K562 (cell line): ENCODE data around the gene ZNF124. TPM values are rescaled to one million over a fixed set of nuclear protein-coding genes. Genes with fewer than 3 reads are reported as not detected.

Experiments used
- BRCA1 ChIP-seq, 2 experiments: fragments of 450-650 bp in 1 of 2; sonication (generic) in 1 of 2; formaldehyde crosslinking in 1 of 2; IDR thresholded peaks; 2 replicates each; pipeline versions ENCODE4 v1.5.0 to v1.6.1; 2017 to 2020; ENCODE audit warnings: mild to moderate bottlenecking in 1 of 2, missing genetic modification reagents in 1 of 2
- CBFA2T2 ChIP-seq: fragments of 450-650 bp; conservative IDR thresholded peaks from 2 replicates; pipeline ENCODE4 v1.6.1; 2017; ENCODE audit warnings: mild to moderate bottlenecking
- COPS2 ChIP-seq: fragments of 450-650 bp; conservative IDR thresholded peaks from 2 replicates; pipeline ENCODE4 v1.6.1; 2016; ENCODE audit warnings: mild to moderate bottlenecking, moderate library complexity
- FOS ChIP-seq: IDR thresholded peaks from 3 replicates; pipeline ENCODE4 v1.6.1; 2011; ENCODE audit not compliant: insufficient read length; ENCODE audit errors: extremely low read depth
- FOXA3 ChIP-seq, 2 experiments: fragments of 450-650 bp in 1 of 2; sonication (generic) in 1 of 2; formaldehyde crosslinking; IDR thresholded peaks in 1 of 2; conservative IDR thresholded peaks in 1 of 2; 2 replicates each; pipeline versions ENCODE4 v1.4.0 to v1.8.0; 2020 to 2022; ENCODE audit warnings: mild to moderate bottlenecking in 2 of 2, missing genetic modification reagents in 1 of 2
- HNRNPK ChIP-seq: fragments of 200-400 bp; formaldehyde crosslinking; IDR thresholded peaks from one replicate; pipeline ENCODE4 v1.6.1; 2018; ENCODE audit warnings: mild to moderate bottlenecking, low read depth, low read length; ENCODE audit not compliant: poor library complexity, severe bottlenecking
- MAFF ChIP-seq: IDR thresholded peaks from 2 replicates; pipeline ENCODE4 v1.6.1; 2012; ENCODE audit warnings: low read length, improper control_type of control experiment
- MEF2D ChIP-seq: conservative IDR thresholded peaks from 2 replicates; pipeline ENCODE4 v1.6.1; 2016; ENCODE audit warnings: low read depth, missing genetic modification characterization, missing compliant biosample characterization
- NEUROD1 ChIP-seq: fragments of 150-350 bp; IDR thresholded peaks from 2 replicates; pipeline ENCODE4 v1.6.1; 2014; ENCODE audit warnings: borderline replicate concordance, low read length, low read depth; ENCODE audit not compliant: partially characterized antibody
- NFE2 ChIP-seq: IDR thresholded peaks from 2 replicates; pipeline ENCODE4 v1.6.1; 2014; ENCODE audit warnings: antibody characterized with exemption, low read depth
- NR2F6 ChIP-seq: fragments of 450-650 bp; formaldehyde crosslinking; IDR thresholded peaks from 2 replicates; pipeline ENCODE4 v1.4.0; 2020; ENCODE audit warnings: mild to moderate bottlenecking
- POLR2A ChIP-seq: fragments of 450-650 bp; conservative IDR thresholded peaks from 2 replicates; pipeline ENCODE4 v1.6.1; 2016
- POLR3A ChIP-seq: IDR thresholded peaks from 2 replicates; pipeline ENCODE4 v1.6.1; 2011; ENCODE audit warnings: borderline replicate concordance, mild to moderate bottlenecking, moderate library complexity; ENCODE audit not compliant: insufficient read length, insufficient read depth; ENCODE audit errors: extremely low read depth
- PTBP1 ChIP-seq: fragments of 200-400 bp; formaldehyde crosslinking; IDR thresholded peaks from 2 replicates; pipeline ENCODE4 v1.6.1; 2017; ENCODE audit warnings: low read depth, low read length
- SRF ChIP-seq, 2 experiments: fragments of 250-450, 450-650 bp in 1 of 2; sonication (Bioruptor Pico) in 1 of 2; sonication (generic) in 1 of 2; formaldehyde crosslinking; IDR thresholded peaks; 2 replicates each; pipeline versions ENCODE4 v1.5.0 to v1.5.1; 2020 to 2022; ENCODE audit warnings: mild to moderate bottlenecking in 1 of 2, missing genetic modification reagents in 1 of 2
- SRSF9 ChIP-seq: fragments of 200-400 bp; formaldehyde crosslinking; IDR thresholded peaks from 2 replicates; pipeline ENCODE4 v1.6.1; 2017; ENCODE audit warnings: low read depth, low read length, borderline replicate concordance
- TCF7 ChIP-seq: sonication (generic); IDR thresholded peaks from 2 replicates; pipeline ENCODE4 v1.6.1; 2016; ENCODE audit warnings: antibody characterized with exemption, borderline replicate concordance
- TCFL5 ChIP-seq: fragments of 250-450 bp; sonication (Bioruptor Pico); conservative IDR thresholded peaks from 2 replicates; pipeline ENCODE4 v1.6.1; 2021; ENCODE audit warnings: mild to moderate bottlenecking, moderate library complexity, matching md5 sums
- ZBTB1 ChIP-seq: sonication (generic); formaldehyde crosslinking; IDR thresholded peaks from 2 replicates; pipeline ENCODE4 v1.8.1; 2023; ENCODE audit warnings: missing genetic modification reagents, low read depth, mild to moderate bottlenecking, borderline replicate concordance
- ZKSCAN1 ChIP-seq: fragments of 150-350 bp; IDR thresholded peaks from 2 replicates; pipeline ENCODE4 v1.6.1; 2016; ENCODE audit warnings: low read depth, low read length
- ZNF445 ChIP-seq: fragments of 250-450 bp; sonication (Bioruptor Pico); IDR thresholded peaks from 2 replicates; pipeline ENCODE4 v1.4.0; 2020; ENCODE audit warnings: low read depth, mild to moderate bottlenecking, moderate library complexity
- polyA plus RNA-seq, 8 experiments: library from polyadenylated mRNA; depleted of rRNA in 4 of 8; stranded (reverse) in 5 of 8; unstranded in 3 of 8; fragments of >200 nt; fragmentation: Nextera tagmentation in 2 of 8; fragmentation: Illumina TruSeq in 1 of 8; extraction: Ambion mirVana in 2 of 8; extraction: Trizol in 1 of 8; gene quantifications; 2 replicates each; pipeline versions ENCODE4 v1.2.1 to v1.2.3, GENCODE V29; 2011 to 2014; ENCODE audit warnings: inconsistent platforms in 1 of 8, missing spikeins in 1 of 8
- total RNA-seq, 7 experiments: library from RNA; depleted of rRNA in 6 of 7; stranded (reverse); fragments of >200 nt in 6 of 7; fragmentation: Illumina TruSeq in 2 of 7; extraction: Trizol in 2 of 7; gene quantifications; 2 replicates each; pipeline versions ENCODE4 v1.2.1 to v1.2.3, GENCODE V29; 2011 to 2021; ENCODE audit warnings: low replicate concordance in 1 of 7
- TF ChIP-seq, protein P1 (sequence below): sonication (generic); formaldehyde crosslinking; IDR thresholded peaks from 2 replicates; pipeline ENCODE4 v1.8.0; 2022; ENCODE audit warnings: mild to moderate bottlenecking, missing genetic modification reagents
- TF ChIP-seq, protein P2 (sequence below), 2 experiments: IDR thresholded peaks in 1 of 2; conservative IDR thresholded peaks in 1 of 2; 2 replicates each; pipeline ENCODE4 v1.6.1; 2016; ENCODE audit warnings: low read depth in 2 of 2, mild to moderate bottlenecking in 1 of 2, missing compliant biosample characterization in 1 of 2, missing genetic modification characterization in 1 of 2, moderate library complexity in 1 of 2

The ZNF124 gene
- total and polyA plus RNA-seq, 9 of the 15 experiments (the other 6 are each of a cell fraction or from before 2014, with no cell fraction given), result 7.6 to 71.5 (median 20.2) TPM

- TF ChIP-seq MEF2D, result no peak
- TF ChIP-seq CBFA2T2, result no peak
- no peak for TF ChIP-seq BRCA1 (IDR thresholded peaks at IDR 0.05)
- TF ChIP-seq BRCA1 (CRISPR knock-in tag; IDR thresholded peaks at IDR 0.05), result no peak
- TF ChIP-seq, protein P1, sequence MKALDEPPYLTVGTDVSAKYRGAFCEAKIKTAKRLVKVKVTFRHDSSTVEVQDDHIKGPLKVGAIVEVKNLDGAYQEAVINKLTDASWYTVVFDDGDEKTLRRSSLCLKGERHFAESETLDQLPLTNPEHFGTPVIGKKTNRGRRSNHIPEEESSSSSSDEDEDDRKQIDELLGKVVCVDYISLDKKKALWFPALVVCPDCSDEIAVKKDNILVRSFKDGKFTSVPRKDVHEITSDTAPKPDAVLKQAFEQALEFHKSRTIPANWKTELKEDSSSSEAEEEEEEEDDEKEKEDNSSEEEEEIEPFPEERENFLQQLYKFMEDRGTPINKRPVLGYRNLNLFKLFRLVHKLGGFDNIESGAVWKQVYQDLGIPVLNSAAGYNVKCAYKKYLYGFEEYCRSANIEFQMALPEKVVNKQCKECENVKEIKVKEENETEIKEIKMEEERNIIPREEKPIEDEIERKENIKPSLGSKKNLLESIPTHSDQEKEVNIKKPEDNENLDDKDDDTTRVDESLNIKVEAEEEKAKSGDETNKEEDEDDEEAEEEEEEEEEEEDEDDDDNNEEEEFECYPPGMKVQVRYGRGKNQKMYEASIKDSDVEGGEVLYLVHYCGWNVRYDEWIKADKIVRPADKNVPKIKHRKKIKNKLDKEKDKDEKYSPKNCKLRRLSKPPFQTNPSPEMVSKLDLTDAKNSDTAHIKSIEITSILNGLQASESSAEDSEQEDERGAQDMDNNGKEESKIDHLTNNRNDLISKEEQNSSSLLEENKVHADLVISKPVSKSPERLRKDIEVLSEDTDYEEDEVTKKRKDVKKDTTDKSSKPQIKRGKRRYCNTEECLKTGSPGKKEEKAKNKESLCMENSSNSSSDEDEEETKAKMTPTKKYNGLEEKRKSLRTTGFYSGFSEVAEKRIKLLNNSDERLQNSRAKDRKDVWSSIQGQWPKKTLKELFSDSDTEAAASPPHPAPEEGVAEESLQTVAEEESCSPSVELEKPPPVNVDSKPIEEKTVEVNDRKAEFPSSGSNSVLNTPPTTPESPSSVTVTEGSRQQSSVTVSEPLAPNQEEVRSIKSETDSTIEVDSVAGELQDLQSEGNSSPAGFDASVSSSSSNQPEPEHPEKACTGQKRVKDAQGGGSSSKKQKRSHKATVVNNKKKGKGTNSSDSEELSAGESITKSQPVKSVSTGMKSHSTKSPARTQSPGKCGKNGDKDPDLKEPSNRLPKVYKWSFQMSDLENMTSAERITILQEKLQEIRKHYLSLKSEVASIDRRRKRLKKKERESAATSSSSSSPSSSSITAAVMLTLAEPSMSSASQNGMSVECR, result no peak
- TF ChIP-seq ZKSCAN1, result no peak
- no peak for TF ChIP-seq POLR2A
- no peak for TF ChIP-seq NFE2
- TF ChIP-seq NR2F6 (CRISPR knock-in tag), result no peak
- no peak for TF ChIP-seq POLR3A
- no peak; the same call in 1 of the 2 replicates for TF ChIP-seq ZBTB1 (CRISPR knock-in tag)
- TF ChIP-seq NEUROD1, result no peak
- no peak for TF ChIP-seq TCF7
- no peak for TF ChIP-seq FOXA3 (CRISPR knock-in tag; conservative IDR thresholded peaks at IDR 0.05 in 1 of 2, IDR thresholded peaks at IDR 0.05 in 1 of 2)
- no peak for TF ChIP-seq PTBP1
- TF ChIP-seq MAFF, result no peak
- TF ChIP-seq ZNF445, result no peak
- TF ChIP-seq, protein P2, sequence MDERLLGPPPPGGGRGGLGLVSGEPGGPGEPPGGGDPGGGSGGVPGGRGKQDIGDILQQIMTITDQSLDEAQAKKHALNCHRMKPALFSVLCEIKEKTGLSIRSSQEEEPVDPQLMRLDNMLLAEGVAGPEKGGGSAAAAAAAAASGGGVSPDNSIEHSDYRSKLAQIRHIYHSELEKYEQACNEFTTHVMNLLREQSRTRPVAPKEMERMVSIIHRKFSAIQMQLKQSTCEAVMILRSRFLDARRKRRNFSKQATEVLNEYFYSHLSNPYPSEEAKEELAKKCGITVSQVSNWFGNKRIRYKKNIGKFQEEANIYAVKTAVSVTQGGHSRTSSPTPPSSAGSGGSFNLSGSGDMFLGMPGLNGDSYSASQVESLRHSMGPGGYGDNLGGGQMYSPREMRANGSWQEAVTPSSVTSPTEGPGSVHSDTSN (CRISPR knock-in tag; IDR thresholded peaks at IDR 0.05; ENCODE audit: low read depth), result no peak
- TF ChIP-seq, protein P2 (tag; conservative IDR thresholded peaks at IDR 0.05; ENCODE audit: low read depth), result no peak
- no peak for TF ChIP-seq SRF (CRISPR knock-in tag; IDR thresholded peaks at IDR 0.05)
- TF ChIP-seq FOS, result no peak
- no peak for TF ChIP-seq COPS2
- TF ChIP-seq HNRNPK, result no peak
- no peak for TF ChIP-seq SRSF9
- TF ChIP-seq TCFL5 (CRISPR knock-in tag), result no peak
Observed at GRCh38 chr1:247111259-247111699, 60.5 kb downstream of the ZNF124 start (continued).
